A172 (cell line): ENCODE results near the gene MAP3K7. TPM values are rescaled to one million over a fixed set of nuclear protein-coding genes. Genes with fewer than 3 reads are reported as not detected.
"Not testable (repeated sequence)": the region's sequence is repeated elsewhere in the genome, so short reads cannot be mapped to it uniquely, and the experiment has no call there.

ENCODE experiments used
- DNase-seq: peaks from one replicate; pipeline ENCODE4 v3.0.0-alpha.2; 2015; ENCODE audit warnings: low spot score
- total RNA-seq: library from RNA; depleted of rRNA; stranded (reverse); fragments of >200 nt; shearing (Covaris generic); gene quantifications from 2 replicates; pipeline ENCODE4 v1.2.3, GENCODE V29; 2014

MAP3K7 gene
- total RNA-seq, 1 experiment from 2014 or later: 30.0 TPM

- DNase-seq: no peak
Measured at GRCh38 chr6:90578894-90579549, 7.8 kb downstream of the MAP3K7 start.

DNA sequence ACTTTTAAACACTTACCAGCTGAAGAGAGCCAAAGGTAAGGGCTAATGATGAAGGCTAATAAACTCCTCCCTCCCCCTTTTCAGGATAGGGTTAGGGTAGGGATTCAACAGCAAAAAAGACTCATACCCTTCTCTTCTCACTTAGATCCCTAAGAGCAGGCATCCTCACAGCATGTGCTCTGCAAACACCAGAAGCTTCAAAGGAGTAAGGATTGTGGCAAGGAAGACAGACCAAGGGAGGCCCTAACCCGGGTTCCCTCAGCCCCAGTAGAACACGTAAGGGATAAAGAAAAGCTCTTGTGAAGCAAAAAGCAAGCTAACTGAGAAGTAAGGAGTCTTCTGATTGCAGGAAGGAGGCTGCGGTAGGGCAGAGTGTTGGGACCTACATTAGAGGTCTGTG, 11.6 kb downstream of the MAP3K7 start:
- DNase-seq: no peak

- DNase-seq: no peak
Measured at GRCh38 chr6:90574610-90575009, 12.3 kb downstream of the MAP3K7 start.

- DNase-seq: no peak
Measured at GRCh38 chr6:90573624-90574023, 13.2 kb downstream of the MAP3K7 start.

GRCh38 chr6:90572856-90573255, 14.0 kb downstream of the MAP3K7 start:
- no peak for DNase-seq

GRCh38 chr6:90569223-90569622, 17.6 kb downstream of the MAP3K7 start:
- no peak for DNase-seq

DNA sequence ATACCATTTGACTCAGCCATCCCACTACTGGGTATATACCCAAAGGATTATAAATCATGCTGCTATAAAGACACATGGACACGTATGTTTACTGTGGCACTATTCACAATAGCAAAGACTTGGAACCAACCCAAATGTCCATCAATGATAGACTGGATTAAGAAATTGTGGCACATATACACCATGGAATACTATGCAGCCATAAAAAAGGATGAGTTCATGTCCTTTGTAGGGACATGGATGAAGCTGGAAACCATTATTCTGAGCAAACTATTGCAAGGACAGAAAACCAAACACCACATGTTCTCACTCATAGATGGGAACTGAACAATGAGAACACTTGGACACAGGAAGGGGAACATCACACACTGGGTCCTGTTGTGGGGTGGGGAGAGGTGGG, 19.2 kb downstream of the MAP3K7 start:
- DNase-seq: not testable (repeated sequence)

GRCh38 chr6:90562341-90562740, 24.5 kb downstream of the MAP3K7 start:
- not testable (repeated sequence) for DNase-seq

- DNase-seq: no peak
Measured at GRCh38 chr6:90559931-90560330, 26.9 kb downstream of the MAP3K7 start.

GRCh38 chr6:90557006-90557405, 29.9 kb downstream of the MAP3K7 start:
- no peak for DNase-seq

GRCh38 chr6:90547991-90548390, 38.9 kb downstream of the MAP3K7 start:
- DNase-seq: no peak

DNA sequence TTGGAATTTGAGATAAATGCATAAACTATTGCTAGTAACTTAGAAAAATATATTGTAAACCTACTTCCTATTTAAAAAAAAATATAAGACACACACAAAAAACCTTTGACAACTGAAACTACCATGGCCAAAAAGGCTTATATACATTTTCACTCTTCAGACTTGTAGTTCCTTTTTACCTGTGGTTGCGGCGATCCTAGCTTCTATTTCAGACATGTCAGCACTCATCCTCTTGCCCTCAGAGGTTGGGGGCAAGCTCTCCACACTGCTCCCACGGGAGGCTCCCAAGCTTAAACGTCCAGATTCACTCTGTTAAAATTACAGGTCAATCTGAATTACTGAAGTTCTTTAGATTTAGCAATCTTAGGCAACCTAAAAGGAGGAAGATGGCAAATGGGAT, 39.8 kb downstream of the MAP3K7 start:
- no peak for DNase-seq

DNA sequence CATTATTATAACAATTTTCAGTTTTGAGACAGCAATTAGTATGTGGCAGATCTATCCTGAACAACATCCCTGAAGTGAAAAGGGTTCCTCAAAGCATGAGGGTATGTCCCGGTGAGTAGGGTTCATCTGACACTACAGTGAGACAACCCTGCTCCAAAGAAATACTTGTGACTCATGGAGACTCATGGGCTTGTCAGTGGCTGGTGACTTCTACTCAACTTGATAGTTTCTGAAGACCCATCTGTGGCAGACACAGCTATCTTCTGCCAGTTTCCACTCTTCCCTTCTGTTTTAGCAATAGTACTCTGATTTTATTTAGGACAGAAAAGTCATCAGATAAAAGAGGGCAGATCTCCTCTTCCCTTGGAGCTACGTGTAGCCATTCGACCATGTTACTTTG, 41.4 kb downstream of the MAP3K7 start:
- DNase-seq: no peak

GRCh38 chr6:90544741-90545140, 42.1 kb downstream of the MAP3K7 start:
- no peak for DNase-seq

GRCh38 chr6:90544081-90544480, 42.8 kb downstream of the MAP3K7 start:
- DNase-seq: no peak

GRCh38 chr6:90541221-90541620, 45.7 kb downstream of the MAP3K7 start:
- no peak for DNase-seq

GRCh38 chr6:90538278-90539046, 48.4 kb downstream of the MAP3K7 start:
- DNase-seq: peak; percentile 25

DNA sequence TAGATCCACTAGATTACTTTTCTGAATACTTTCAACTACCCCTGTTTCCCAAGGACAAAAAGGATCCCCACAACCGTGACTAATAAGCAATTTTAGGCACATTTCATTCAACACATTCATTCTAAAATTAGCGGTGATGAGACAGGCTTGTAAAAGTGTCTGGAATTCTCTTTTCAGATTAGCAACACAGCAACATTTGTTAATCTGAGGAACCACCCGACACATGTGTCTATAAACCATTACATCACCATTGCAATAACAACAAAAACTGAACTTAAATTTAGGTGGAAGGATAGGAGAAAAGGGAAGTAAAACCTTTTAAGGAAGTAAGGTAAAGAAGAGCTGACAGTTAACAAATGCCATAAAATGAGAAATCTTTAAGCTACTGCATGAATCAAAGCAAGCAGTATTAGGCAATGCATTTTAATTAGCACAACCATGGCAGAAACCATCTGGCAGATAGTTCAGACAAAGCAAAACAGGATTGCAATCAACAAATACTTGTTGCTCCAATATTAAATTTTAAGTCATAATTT, 49.1 kb downstream of the MAP3K7 start:
- DNase-seq: peak; percentile 32

DNA sequence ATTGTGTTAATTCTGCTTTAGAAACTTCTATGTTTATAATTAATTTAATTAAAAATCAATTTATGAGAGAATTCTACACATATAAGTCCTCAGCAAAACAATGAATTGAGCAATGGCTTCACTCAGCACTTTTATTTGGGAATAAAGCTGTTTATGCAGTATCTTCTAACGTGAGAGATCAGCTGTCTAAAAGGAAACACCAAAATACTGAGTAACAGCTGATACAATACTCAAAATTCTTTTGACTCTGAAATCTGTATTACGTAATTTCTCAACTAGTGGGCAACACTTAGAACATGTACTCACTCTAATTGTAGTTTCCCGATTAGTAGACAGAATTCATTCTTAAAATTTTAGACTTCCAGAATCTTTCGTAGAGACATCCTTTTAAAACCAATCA, 49.8 kb downstream of the MAP3K7 start:
- DNase-seq: no peak

DNA sequence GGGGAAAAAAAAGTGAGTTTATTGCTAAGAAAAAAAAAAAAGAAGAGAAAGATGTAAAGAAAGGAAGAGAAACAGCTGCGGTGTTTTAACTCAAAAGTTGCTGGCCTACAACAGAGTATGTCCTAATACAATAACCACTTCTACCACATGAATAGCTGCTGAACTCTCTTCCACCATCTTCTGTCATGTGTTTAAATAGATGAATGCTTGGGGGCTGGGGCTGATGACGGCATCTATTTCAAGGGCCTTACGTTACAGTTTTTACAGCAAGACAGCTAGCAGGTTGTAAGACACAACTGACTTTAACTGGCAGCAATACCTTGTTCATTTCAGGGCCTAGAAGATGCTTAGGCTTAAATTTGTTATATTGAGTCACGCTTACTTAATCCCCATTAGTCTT, 50.4 kb downstream of the MAP3K7 start:
- DNase-seq: no peak

- DNase-seq: no peak
Measured at GRCh38 chr6:90534337-90535025, 52.4 kb downstream of the MAP3K7 start.

DNA sequence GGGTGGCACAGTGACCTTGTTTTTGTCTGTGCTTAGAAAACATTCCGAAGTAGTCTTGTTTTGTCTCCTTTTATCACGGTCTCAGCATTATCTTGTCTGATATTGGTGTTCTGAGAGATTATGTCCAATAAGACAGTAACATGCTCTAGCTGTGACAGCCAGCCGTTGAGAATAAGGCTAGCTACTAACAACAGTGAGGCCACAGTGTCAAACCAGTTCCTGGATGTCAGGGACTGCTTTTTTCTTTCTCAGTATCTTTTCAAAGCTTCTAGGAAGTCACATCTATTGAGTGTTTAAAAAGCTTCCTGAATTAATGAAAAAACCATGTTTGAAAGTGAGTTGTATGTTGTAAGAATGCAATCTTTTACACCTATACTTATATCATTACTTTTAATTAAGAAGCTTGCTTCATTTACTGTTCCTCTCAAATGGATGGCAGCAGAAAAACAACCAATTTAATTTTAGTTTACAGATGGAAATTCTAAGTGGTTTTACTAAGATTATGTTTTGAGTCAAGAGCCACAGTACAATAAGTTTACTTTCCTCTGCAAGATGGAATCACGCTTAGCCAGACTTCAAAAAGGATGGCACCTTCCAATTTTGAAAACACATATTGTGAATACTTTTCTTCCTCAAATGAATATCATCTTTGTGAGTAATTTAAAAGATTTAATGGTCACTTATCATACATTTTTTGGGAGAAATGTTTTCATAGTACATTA, 53.1 kb downstream of the MAP3K7 start:
- no peak for DNase-seq
